ENCODE measurements around the gene PDZRN3.

DNA sequence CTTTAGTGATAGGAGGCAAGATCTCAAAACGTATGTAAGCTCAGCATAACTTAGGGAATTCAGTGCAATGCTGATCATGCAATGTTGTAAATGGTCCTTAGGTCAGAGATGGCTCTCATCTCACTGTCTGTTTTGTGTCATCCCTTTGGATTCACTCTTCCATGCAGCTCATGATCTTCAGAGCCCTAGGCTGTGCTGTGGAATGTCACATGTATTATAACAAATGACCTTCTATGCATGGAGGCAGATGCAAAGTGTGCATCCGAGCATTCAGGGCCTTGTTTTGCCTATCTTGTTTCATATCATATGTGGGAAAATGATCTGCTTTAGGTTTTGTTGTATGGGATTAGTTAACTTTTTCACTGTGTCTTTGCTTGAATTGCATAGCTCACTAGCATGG lies 40.5 kb upstream of the PDZRN3 start:
- TF ChIP-seq EZH2 (IDR thresholded peaks at IDR 0.05; ENCODE audit: borderline replicate concordance, low read depth, low read length, poor library complexity, severe bottlenecking) (no peak), CTCF (conservative IDR thresholded peaks at IDR 0.05; ENCODE audit: low read depth, low read length) (no peak)

Data from A673 (cell line).